ENCODE results near the gene CORO2A. TPM values are rescaled to one million over a fixed set of nuclear protein-coding genes. Genes with fewer than 3 reads are reported as not detected.

CORO2A gene
- 5.9 to 6.3 TPM (median 5.9 TPM) in 3 replicates for total RNA-seq

GRCh38 chr9:98192503-98193335, at the start of gene CORO2A:
TSS of gene CORO2A (minus strand) at chr9:98192637. CDS start at chr9:98157660, 34,977 bp downstream.
- peak within 1 kb of the TSS; percentile 85 for H3K4me3 Mint-ChIP-seq
- TF ChIP-seq CTCF (IDR thresholded peaks at IDR 0.05; ENCODE audit: unreplicated experiment) = peak; percentile 24
- peaks cover 3% of the 10 kb centered on the region for H3K4me1 Mint-ChIP-seq
- H3K9me3 Mint-ChIP-seq = no peaks in the 10 kb centered on the region
- DNase-seq (ENCODE audit: low spot score in 2 of 2, unreplicated experiment in 2 of 2) = peak; percentile 57 to 78
- no peaks in the 10 kb centered on the region for H3K36me3 Mint-ChIP-seq
- H3K27ac Mint-ChIP-seq = peak within 1 kb of the TSS; percentile 83
- H3K27me3 Mint-ChIP-seq (ENCODE audit: low read depth) = no peaks in the 10 kb centered on the region

- no peak overlapping the region for H3K27ac Mint-ChIP-seq
- no peaks in the 10 kb centered on the region for H3K36me3 Mint-ChIP-seq
- no peak for DNase-seq (ENCODE audit: low spot score in 2 of 2, unreplicated experiment in 2 of 2)
- no peaks in the 10 kb centered on the region for H3K27me3 Mint-ChIP-seq (ENCODE audit: low read depth)
- no peaks in the 10 kb centered on the region for H3K9me3 Mint-ChIP-seq
- no peak for TF ChIP-seq CTCF (IDR thresholded peaks at IDR 0.05; ENCODE audit: unreplicated experiment)
- peaks cover 12% of the 10 kb centered on the region for H3K4me1 Mint-ChIP-seq
- no peak overlapping the region for H3K4me3 Mint-ChIP-seq
Observed at GRCh38 chr9:98241357-98242300, 49.2 kb upstream of the CORO2A start.

GRCh38 chr9:98240475-98240874, 48.0 kb upstream of the CORO2A start:
- Mint-ChIP-seq H3K4me1 (peaks cover 8% of the 10 kb centered on the region), H3K27ac (no peak overlapping the region), H3K9me3 (no peaks in the 10 kb centered on the region), H3K4me3 (no peak overlapping the region), H3K27me3 (ENCODE audit: low read depth) (no peaks in the 10 kb centered on the region), H3K36me3 (no peaks in the 10 kb centered on the region)
- no peak for DNase-seq (ENCODE audit: low spot score in 2 of 2, unreplicated experiment in 2 of 2)
- TF ChIP-seq CTCF (IDR thresholded peaks at IDR 0.05; ENCODE audit: unreplicated experiment) = no peak

GRCh38 chr9:98236901-98237487, 44.6 kb upstream of the CORO2A start:
- peaks cover 4% of the 10 kb centered on the region for H3K36me3 Mint-ChIP-seq
- no peak for TF ChIP-seq CTCF (IDR thresholded peaks at IDR 0.05; ENCODE audit: unreplicated experiment)

GRCh38 chr9:98235126-98235525, 42.7 kb upstream of the CORO2A start:
- no peaks in the 10 kb centered on the region for H3K4me1 Mint-ChIP-seq
- no peaks in the 10 kb centered on the region for H3K9me3 Mint-ChIP-seq
- no peak for TF ChIP-seq CTCF (IDR thresholded peaks at IDR 0.05; ENCODE audit: unreplicated experiment)
- H3K36me3 Mint-ChIP-seq = peaks cover 4% of the 10 kb centered on the region
- H3K27ac Mint-ChIP-seq = no peak overlapping the region
- no peak overlapping the region for H3K4me3 Mint-ChIP-seq
- no peaks in the 10 kb centered on the region for H3K27me3 Mint-ChIP-seq (ENCODE audit: low read depth)
- DNase-seq (ENCODE audit: low spot score in 2 of 2, unreplicated experiment in 2 of 2) = no peak

More at GRCh38 chr9:98236901-98237487, 44.6 kb upstream of the CORO2A start:
- H3K4me3 Mint-ChIP-seq = no peak overlapping the region
- no peak for DNase-seq (ENCODE audit: low spot score in 2 of 2, unreplicated experiment in 2 of 2)
- no peaks in the 10 kb centered on the region for H3K4me1 Mint-ChIP-seq
- no peaks in the 10 kb centered on the region for H3K9me3 Mint-ChIP-seq
- H3K27ac Mint-ChIP-seq = no peak overlapping the region
- H3K27me3 Mint-ChIP-seq (ENCODE audit: low read depth) = no peaks in the 10 kb centered on the region

Data from mesothelial cell of epicardium (in vitro differentiated cells).